ENCODE measurements around the gene MYO5A.

GRCh38 chr15:52427804-52428203 lies 100.9 kb downstream of the MYO5A start:
- TF ChIP-seq CTCF (conservative IDR thresholded peaks at IDR 0.05): no peak
- TF ChIP-seq ZFX (IDR thresholded peaks at IDR 0.05): no peak

Data from C4-2B (cell line).